HAP-1 (cell line): ENCODE results near the gene PFN2.
"Not testable (repeated sequence)": the region's sequence is repeated elsewhere in the genome, so short reads cannot be mapped to it uniquely, and the experiment has no call there.

Source experiments
- DNase-seq, 2 experiments: peaks; one replicate each; pipeline ENCODE4 v3.0.0-alpha.2; 2016 to 2020; ENCODE audit warnings: low spot score in 2 of 2
- H3K27me3 ChIP-seq: fragments of 250-450 bp; sonication (Bioruptor Pico); 2 replicates; pipeline ENCODE4 v1.5.1; 2020; ENCODE audit warnings: low read depth, mild to moderate bottlenecking, moderate library complexity
- H3K36me3 ChIP-seq: fragments of 250-450 bp; sonication (Bioruptor Pico); replicated peaks from 2 replicates; pipeline ENCODE4 v1.5.1; 2020; ENCODE audit warnings: mild to moderate bottlenecking
- H3K4me1 ChIP-seq: fragments of 250-450 bp; sonication (Bioruptor Pico); 2 replicates; pipeline ENCODE4 v1.5.1; 2020; ENCODE audit warnings: mild to moderate bottlenecking
- H3K4me3 ChIP-seq: fragments of 250-450 bp; sonication (Bioruptor Pico); 2 replicates; pipeline ENCODE4 v1.5.1; 2020; ENCODE audit warnings: mild to moderate bottlenecking, moderate library complexity
- H3K9me3 ChIP-seq: fragments of 250-450 bp; sonication (Bioruptor Pico); 2 replicates; pipeline ENCODE4 v1.5.1; 2020; ENCODE audit warnings: mild to moderate bottlenecking, moderate library complexity
- in situ Hi-C: fragments of 300-500 bp; cut with MboI; formaldehyde crosslinking; loops from 3 replicates; pipeline ENCODE4 v1.14.3; 2020; ENCODE audit warnings: low sequenced_read_pairs, inconsistent platforms, mixed read lengths

PFN2 gene

GRCh38 chr3:149983053-149983452, 12.4 kb upstream of the PFN2 start:
- H3K36me3 ChIP-seq, H3K4me1 ChIP-seq, H3K9me3 ChIP-seq, in situ Hi-C loops, H3K4me3 ChIP-seq, DNase-seq, H3K27me3 ChIP-seq: not testable (repeated sequence)

- H3K4me3 ChIP-seq, H3K36me3 ChIP-seq, DNase-seq, H3K27me3 ChIP-seq, in situ Hi-C loops, H3K4me1 ChIP-seq, H3K9me3 ChIP-seq: not testable (repeated sequence)
Observed at GRCh38 chr3:149981979-149982378, 11.3 kb upstream of the PFN2 start.

DNA sequence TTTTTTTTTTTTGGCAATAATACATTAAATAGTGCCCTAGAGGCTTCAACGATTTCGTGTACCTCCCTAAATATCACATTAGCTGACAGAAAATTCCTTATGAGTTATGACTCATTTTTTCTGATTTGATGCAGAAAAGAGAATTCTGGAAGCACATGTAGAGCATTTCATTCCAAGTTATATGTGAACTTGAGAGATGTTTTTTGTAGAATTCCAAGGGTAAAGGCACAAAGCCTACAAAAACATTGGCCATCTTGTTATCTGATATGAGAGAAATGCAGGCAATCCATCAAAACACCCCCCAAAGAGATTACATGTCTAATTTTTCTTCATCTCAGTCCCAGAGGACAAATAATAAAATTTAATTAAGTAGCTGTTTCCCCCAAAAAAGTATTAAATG, 6.7 kb upstream of the PFN2 start:
- Histone ChIP-seq H3K4me1 (no peaks in the 10 kb centered on the region; the same call in 1 of the 2 replicates), H3K4me3 (no peak overlapping the region), H3K36me3 (no peaks in the 10 kb centered on the region), H3K9me3 (no peaks in the 10 kb centered on the region), H3K27me3 (no peaks in the 10 kb centered on the region)
- no peak for DNase-seq
- in situ Hi-C loops: no loop called here

- no peaks in the 10 kb centered on the region; the same call in 1 of the 2 replicates for H3K4me1 ChIP-seq
- no peak for DNase-seq
- in situ Hi-C loops: no loop called here
Observed at GRCh38 chr3:149975919-149976318, 5.2 kb upstream of the PFN2 start.

GRCh38 chr3:149971403-149972075, 844 bp upstream of the PFN2 start:
- peak; percentile 57 to 77 for DNase-seq

More at GRCh38 chr3:149975919-149976318, 5.2 kb upstream of the PFN2 start:
- Histone ChIP-seq H3K9me3 (no peaks in the 10 kb centered on the region), H3K27me3 (no peaks in the 10 kb centered on the region), H3K4me3 (no peak overlapping the region), H3K36me3 (no peaks in the 10 kb centered on the region)

DNA sequence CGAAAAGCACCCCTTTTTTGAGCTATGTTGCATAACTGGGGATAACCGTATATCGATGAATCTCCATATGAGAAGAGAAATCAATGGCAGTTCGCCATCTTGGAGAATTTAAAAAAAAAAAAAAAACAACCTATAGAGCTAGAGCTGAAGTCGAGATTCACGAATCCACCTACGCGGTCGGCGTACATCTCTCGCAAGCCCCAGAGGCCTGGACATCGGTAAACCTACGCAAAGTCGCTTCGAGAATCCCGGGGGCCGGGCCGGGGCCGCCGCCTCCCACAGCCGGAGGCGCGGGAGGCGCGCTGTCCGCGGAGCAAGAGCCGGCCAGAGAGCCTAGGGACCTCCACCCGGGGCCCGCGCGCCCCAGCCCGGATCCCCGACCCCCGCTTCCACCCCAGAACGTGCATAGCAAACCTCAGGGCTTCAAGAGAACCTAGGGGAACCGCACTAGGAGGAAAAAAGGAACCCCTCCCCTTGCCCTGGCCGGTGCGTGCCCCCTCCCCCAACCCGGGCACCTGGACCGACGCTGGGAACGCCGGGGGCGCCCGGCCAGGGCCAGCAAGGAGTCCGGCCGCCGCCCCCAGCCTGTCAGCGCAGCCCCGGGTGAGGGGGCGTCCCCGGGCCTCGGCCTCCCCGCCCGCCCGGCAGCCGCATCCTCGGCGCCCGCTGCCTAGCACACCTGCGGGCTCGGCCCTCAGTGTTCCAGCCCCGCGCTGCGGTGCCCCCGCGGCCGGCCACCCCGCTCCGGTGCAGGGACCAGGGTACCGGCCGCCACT, 567 bp downstream of the PFN2 start:
- H3K4me1 ChIP-seq: peaks cover 17% of the 10 kb centered on the region
- peak overlapping the region; percentile 64 for H3K4me3 ChIP-seq
- H3K36me3 ChIP-seq: peaks cover 20% of the 10 kb centered on the region
- H3K9me3 ChIP-seq: no peaks in the 10 kb centered on the region
- peak; percentile 73 to 87 for DNase-seq
- in situ Hi-C loops: loop anchor here (25.0 kb wide), 1 partner anchor 242 kb away; no protein-coding TSS in a partner anchor
- no peaks in the 10 kb centered on the region for H3K27me3 ChIP-seq

More at GRCh38 chr3:149971403-149972075, 844 bp upstream of the PFN2 start:
- peaks cover 9% of the 10 kb centered on the region for H3K36me3 ChIP-seq
- H3K4me3 ChIP-seq: peak overlapping the region; percentile 64
- peaks cover 6% of the 10 kb centered on the region for H3K4me1 ChIP-seq
- in situ Hi-C loops: loop anchor here (25.0 kb wide), 1 partner anchor 241 kb away; no protein-coding TSS in a partner anchor
- H3K27me3 ChIP-seq: no peaks in the 10 kb centered on the region
- no peaks in the 10 kb centered on the region for H3K9me3 ChIP-seq

DNA sequence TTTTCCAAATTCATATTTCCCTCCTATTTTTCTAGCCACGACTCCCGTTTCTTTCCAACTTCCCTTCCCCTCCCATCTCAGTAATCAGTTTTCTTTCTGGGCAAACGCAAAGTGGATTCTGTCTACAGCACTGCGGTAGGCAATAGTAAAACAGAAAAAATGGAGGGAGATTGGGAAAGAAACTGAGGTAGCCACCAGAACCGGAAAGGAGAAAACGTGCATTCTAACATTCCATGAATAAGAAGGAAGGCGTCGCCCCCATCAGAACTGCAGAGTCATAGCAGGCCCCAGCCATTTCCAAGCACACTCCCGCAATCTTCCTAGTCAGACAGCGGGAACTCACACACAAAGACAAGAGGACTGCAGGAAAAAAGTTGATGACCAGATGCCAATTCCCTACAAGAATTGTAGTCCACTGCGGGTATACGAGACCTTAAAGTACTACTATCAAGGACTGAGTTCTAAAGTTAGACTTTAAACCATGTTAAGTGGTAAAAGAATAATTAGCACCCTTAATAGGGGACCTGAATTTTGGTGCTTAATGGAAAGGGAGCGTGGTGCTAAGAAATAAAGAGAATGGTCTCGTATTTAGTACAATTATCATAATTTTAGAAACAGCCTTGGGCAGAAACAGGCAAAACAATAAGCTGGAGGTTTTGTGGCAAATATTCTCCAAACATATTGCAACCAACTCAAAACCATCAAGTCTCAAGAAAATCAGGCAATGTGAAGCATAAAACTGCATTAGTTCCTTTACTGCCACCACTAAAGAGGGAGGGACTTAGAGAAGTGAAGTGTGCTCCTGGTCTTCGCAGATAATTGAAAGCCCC, 1.4 kb downstream of the PFN2 start:
- Histone ChIP-seq H3K36me3 (peaks cover 28% of the 10 kb centered on the region), H3K4me1 (peaks cover 25% of the 10 kb centered on the region), H3K27me3 (no peaks in the 10 kb centered on the region), H3K9me3 (no peaks in the 10 kb centered on the region), H3K4me3 (peak overlapping the region; percentile 64)
- in situ Hi-C loops: loop anchor here (25.0 kb wide), 1 partner anchor 243 kb away; no protein-coding TSS in a partner anchor
- peak; percentile 84 to 89 for DNase-seq

DNA sequence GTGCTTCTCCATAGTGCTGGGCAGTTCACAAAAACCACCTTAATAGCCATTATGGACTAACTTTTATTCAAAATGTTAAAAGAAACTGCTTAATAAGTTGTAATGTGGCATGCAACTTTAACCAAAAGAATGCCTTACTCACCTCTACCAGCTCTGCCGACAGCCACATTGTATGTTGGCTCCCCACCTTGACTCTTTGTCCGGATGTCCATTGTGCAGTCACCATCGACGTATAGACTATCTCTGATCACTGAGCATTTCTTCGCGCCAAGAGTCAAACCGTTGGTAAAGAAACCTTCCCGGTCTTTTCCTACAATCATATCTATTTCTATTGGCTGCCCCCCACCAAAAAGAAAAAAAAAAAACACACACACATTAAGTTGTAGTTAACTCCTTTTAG, 2.5 kb downstream of the PFN2 start:
- H3K36me3 ChIP-seq: peaks cover 35% of the 10 kb centered on the region
- in situ Hi-C loops: loop anchor here (25.0 kb wide), 1 partner anchor 244 kb away; no protein-coding TSS in a partner anchor

DNA sequence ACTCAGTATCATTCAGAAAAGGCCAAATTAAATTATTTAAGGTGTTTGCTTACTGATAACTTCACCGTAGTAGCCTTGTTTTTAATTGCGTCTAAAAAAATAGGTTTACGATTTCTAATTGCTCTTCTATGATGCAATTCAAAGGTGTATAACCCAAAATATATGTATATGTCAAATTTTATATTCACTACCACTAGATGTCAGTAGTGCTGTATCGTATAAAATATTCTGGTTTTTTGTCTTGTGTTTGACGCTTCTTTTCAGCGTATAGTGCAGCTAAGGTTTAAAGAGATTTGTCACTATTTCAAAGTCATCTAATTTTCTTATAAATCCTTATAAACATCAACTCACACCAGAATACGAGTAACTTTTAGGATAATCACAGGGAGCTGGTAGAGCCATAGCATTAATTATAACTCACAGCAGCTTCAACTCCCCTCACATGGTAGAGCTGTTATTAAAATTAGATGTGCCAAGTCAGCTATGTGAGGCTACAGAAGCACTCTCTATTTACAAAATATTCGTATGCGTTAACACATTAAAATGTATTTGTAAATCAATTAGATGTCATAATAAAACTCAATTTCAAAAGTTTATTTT, 3.5 kb downstream of the PFN2 start:
- Histone ChIP-seq H3K4me3 (no peak overlapping the region), H3K36me3 (peaks cover 35% of the 10 kb centered on the region), H3K4me1 (peaks cover 25% of the 10 kb centered on the region), H3K9me3 (no peaks in the 10 kb centered on the region), H3K27me3 (no peaks in the 10 kb centered on the region)
- in situ Hi-C loops: loop anchor here (25.0 kb wide), 1 partner anchor 245 kb away; no protein-coding TSS in a partner anchor
- peak in 1 of 2 experiments; percentile 74 for DNase-seq

More for the DNA sequence above, 2.5 kb downstream of the PFN2 start:
- Histone ChIP-seq H3K4me1 (peaks cover 25% of the 10 kb centered on the region), H3K9me3 (no peaks in the 10 kb centered on the region), H3K4me3 (peak overlapping the region; percentile 64), H3K27me3 (no peaks in the 10 kb centered on the region)
- peak in 1 of 2 experiments; percentile 39 for DNase-seq

GRCh38 chr3:149965278-149965677, 5.4 kb downstream of the PFN2 start:
- Histone ChIP-seq H3K36me3 (peaks cover 43% of the 10 kb centered on the region), H3K4me3 (no peak overlapping the region), H3K9me3 (no peaks in the 10 kb centered on the region), H3K4me1 (peaks cover 25% of the 10 kb centered on the region), H3K27me3 (no peaks in the 10 kb centered on the region)
- no peak for DNase-seq
- in situ Hi-C loops: loop anchor here (25.0 kb wide), 1 partner anchor 247 kb away; no protein-coding TSS in a partner anchor

GRCh38 chr3:149964291-149964690, 6.4 kb downstream of the PFN2 start:
- peaks cover 25% of the 10 kb centered on the region for H3K4me1 ChIP-seq
- DNase-seq: no peak
- H3K27me3 ChIP-seq: no peaks in the 10 kb centered on the region
- no peaks in the 10 kb centered on the region for H3K9me3 ChIP-seq
- no peak overlapping the region for H3K4me3 ChIP-seq
- in situ Hi-C loops: loop anchor here (25.0 kb wide), 1 partner anchor 248 kb away; no protein-coding TSS in a partner anchor
- H3K36me3 ChIP-seq: peaks cover 43% of the 10 kb centered on the region

DNA sequence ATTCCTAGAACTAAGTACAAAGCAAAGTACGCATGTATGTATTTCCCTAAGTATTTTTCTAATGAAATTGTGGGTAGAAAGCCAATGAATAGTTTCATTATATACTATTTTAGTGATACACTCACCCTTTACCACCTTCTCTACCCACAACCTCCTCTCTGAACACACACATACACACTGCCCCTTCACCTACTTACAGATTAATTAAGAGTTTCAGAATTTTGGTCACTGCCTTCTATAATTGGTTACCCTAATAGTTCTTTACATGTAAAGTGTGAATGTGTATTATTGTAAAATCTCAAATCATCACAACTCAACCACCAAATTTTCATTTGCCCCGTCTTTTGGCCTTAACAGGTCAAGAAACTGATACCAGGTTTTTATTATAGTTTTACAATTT, 7.2 kb downstream of the PFN2 start:
- Histone ChIP-seq H3K4me1 (peaks cover 25% of the 10 kb centered on the region), H3K9me3 (no peaks in the 10 kb centered on the region), H3K36me3 (peaks cover 43% of the 10 kb centered on the region), H3K27me3 (no peaks in the 10 kb centered on the region), H3K4me3 (no peak overlapping the region)
- DNase-seq: no peak
- in situ Hi-C loops: loop anchor here (25.0 kb wide), 1 partner anchor 249 kb away; no protein-coding TSS in a partner anchor

- peaks cover 22% of the 10 kb centered on the region for H3K36me3 ChIP-seq
- in situ Hi-C loops: loop anchor here (25.0 kb wide), 1 partner anchor 253 kb away; no protein-coding TSS in a partner anchor
- H3K4me1 ChIP-seq: peaks cover 4% of the 10 kb centered on the region
- no peak overlapping the region for H3K4me3 ChIP-seq
- no peaks in the 10 kb centered on the region for H3K9me3 ChIP-seq
- H3K27me3 ChIP-seq: no peaks in the 10 kb centered on the region
- no peak for DNase-seq
Observed at GRCh38 chr3:149959443-149959842, 11.3 kb downstream of the PFN2 start.
